Measurements from ENCODE around the gene STX8.

STX8 gene

DNA sequence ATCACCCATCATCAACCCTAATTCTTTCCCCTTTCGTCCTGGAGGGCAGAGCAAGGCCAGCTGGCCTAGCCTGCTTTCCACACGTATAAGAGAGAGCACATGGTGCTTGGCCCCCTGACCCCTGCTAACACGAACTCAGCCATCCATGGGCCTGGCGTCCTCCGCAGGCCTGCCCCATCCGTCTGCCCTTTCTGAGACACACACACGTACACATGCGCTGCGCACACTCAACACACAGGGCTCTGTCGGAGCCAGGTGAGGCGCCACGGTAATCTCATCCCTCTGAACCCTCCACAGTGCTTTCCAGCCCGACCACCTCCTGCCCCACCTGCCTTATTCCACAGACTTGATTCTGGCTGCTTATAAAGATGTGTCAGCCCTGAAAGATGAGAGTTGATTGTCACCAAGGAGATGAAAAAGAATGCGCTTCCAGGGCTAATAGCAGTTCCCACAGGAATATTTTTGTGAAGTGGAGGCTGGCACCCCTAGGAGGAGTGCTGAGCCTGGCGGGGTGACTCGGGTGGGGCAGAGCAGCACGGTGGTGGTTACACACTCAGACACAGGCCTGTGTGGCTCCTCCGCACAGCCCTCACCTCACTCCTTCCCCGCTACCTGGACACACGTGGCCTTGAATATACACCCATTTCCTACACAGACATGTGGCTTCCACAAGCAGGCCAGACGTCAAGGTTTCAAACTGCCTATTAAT lies 326.2 kb downstream of the STX8 start:
- no peak for DNase-seq (ENCODE audit: low read depth)
- TF ChIP-seq, protein P1, sequence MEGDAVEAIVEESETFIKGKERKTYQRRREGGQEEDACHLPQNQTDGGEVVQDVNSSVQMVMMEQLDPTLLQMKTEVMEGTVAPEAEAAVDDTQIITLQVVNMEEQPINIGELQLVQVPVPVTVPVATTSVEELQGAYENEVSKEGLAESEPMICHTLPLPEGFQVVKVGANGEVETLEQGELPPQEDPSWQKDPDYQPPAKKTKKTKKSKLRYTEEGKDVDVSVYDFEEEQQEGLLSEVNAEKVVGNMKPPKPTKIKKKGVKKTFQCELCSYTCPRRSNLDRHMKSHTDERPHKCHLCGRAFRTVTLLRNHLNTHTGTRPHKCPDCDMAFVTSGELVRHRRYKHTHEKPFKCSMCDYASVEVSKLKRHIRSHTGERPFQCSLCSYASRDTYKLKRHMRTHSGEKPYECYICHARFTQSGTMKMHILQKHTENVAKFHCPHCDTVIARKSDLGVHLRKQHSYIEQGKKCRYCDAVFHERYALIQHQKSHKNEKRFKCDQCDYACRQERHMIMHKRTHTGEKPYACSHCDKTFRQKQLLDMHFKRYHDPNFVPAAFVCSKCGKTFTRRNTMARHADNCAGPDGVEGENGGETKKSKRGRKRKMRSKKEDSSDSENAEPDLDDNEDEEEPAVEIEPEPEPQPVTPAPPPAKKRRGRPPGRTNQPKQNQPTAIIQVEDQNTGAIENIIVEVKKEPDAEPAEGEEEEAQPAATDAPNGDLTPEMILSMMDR (IDR thresholded peaks at IDR 0.05; ENCODE audit: insufficient read depth, low read depth, low read length, missing control alignments): no peak
- H3K4me3 ChIP-seq (ENCODE audit: low read length): no peak overlapping the region

DNA sequence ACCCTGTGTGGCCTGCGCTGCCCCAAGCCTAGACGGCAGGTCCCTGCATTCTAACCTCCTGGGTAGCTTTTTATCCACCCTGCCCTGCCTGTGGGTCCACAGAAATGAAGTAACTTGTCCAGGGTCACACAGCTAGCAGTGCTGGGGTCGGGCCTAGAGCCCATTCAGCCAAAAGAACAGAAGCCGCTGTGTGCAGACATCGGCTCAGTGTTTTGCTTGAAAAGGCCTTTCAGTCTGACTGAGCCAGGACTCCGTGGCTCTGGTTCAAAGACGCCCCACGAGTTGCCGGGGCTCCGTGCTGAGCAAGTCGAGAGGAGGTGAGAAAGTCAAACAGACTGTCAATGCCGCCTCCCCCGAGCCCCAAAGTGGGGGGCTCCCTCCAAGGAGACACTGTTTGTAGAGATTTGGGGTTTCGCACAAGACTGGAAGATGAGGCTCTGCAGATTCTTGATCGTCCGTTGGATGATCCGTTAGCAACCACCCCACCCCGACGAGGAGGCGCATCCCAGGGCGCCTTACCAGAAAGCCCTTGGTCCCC lies 328.1 kb downstream of the STX8 start:
- no peak for DNase-seq (ENCODE audit: low read depth)
- TF ChIP-seq, protein P1 (IDR thresholded peaks at IDR 0.05; ENCODE audit: insufficient read depth, low read depth, low read length, missing control alignments): no peak
- no peak overlapping the region for H3K4me3 ChIP-seq (ENCODE audit: low read length)

DNA sequence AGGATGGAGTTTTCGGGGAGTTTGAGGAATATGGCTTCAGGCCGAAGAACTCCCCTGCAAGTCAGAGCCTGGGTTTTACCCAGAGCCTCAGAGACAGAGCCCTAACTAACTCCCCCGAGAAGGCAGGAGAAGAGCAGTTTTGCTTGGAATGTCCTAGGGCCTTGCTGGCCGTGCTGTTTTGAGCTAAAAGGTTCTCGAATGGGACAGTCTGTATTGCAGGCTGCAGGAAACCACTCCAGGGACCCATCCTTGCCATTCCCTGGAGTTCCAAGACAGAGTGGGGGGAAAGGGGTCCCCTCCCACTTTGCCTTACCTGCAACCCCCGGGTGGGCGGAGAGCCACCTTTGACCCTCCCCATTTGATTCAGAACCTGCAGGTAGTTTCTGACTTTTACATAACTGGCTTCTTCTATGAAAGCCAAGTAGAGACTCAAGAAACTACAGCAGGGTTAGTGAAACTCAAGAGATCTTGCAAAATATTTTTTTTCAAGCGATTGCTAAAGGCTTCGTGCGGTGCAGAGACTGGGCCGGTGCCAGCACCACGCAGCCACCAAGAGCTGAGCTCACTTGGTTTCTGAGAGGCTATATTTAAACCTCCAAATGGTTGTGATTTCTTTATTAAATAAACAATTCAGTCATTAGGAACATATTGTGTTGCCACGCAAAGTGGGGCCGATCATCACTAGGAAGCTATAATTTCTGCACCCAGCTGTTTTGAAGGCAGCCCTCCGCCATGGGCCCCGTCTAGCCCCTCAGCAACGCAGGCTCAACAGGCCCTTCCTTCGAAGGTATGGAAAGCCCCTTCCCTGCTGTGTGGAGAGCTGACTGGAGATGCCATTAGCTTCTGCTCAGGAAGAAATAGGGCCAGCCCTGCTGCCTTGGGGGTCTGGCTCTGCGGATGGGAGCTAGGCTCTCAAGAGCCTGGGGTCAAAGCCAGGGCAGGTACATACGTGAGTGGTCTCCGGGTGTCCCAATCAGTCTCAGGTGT lies 331.3 kb downstream of the STX8 start:
- no peak overlapping the region for H3K4me3 ChIP-seq (ENCODE audit: low read length)
- DNase-seq (ENCODE audit: low read depth): no peak
- TF ChIP-seq, protein P1 (IDR thresholded peaks at IDR 0.05; ENCODE audit: insufficient read depth, low read depth, low read length, missing control alignments): no peak

DNA sequence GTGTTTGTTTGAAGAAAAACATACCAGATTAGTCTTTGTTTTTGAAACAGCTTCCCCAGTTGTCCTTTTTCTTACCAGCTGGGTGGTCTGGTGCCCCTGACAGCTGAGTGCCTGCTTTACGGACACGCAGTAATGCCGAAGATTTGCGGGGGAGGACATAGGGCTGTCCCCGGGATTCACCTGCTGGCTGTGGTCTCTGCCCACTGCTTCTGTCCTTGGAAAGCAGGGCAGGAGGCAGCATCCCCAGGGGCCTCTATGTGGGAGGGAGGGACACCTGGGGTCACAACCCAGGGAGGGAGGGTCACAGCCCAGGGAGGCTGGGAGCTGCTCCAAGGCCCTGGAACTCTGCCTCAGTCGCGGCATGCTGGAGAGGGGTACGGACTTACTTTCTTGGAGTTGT lies 332.6 kb downstream of the STX8 start:
- TF ChIP-seq, protein P1 (IDR thresholded peaks at IDR 0.05; ENCODE audit: insufficient read depth, low read depth, low read length, missing control alignments): no peak
- DNase-seq (ENCODE audit: low read depth): no peak
- H3K4me3 ChIP-seq (ENCODE audit: low read length): no peak overlapping the region

DNA sequence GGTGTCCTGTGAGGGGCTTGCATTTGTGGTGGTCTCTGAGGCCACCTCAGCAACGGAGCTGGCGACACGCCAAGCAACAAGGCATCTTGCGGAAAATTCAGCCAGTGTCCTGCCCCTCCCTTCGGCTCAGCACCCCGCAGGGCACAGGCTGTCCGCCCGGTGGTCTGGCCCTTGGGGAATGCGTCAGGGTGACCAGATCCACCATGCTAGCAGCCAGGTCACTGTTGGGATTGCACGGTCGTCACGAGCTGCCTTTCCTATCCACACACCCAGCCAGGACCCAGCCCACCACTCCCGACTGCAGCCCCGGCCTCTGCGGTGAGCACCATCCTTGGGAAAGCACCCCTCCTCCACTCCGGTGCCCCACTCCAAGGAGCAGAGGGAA lies 333.1 kb downstream of the STX8 start:
- TF ChIP-seq, protein P1 (IDR thresholded peaks at IDR 0.05; ENCODE audit: insufficient read depth, low read depth, low read length, missing control alignments): no peak
- no peak overlapping the region for H3K4me3 ChIP-seq (ENCODE audit: low read length)
- no peak for DNase-seq (ENCODE audit: low read depth)

DNA sequence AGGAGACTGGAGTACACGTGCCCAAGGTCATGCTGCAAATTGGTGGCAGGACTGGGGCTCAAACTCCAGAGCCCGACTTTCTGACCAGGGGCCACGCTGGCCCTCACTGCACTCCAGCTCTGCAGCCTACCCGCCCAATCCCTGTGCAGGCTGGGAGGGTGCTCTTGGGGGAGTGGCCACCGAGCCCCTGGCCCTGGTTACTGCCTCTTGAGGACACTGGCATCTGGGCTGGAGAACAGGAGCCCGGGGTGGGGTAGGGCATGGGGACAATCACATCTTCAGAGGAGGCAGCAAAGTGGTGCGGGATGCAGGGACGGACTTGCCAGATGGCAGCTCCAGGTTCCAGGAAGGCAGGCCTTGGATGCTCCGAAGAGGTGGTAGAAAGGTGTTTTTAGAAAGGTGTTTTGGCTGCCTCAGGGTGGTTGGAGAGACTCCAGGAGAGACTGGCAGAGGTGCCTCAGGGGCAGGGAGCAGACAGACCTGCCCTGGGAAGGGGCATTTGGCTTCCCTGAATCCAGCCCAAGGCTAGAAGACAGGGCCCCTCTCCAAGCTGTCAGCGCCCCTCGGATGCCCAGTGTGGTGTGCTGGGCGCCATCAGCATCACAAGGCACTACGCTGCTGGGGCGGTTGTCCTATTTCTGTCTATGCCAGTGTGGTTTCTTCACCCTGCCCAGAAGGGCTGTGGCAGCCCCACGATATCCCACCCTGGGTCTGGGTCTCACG lies 333.7 kb downstream of the STX8 start:
- TF ChIP-seq, protein P1 (IDR thresholded peaks at IDR 0.05; ENCODE audit: insufficient read depth, low read depth, low read length, missing control alignments): no peak
- no peak overlapping the region for H3K4me3 ChIP-seq (ENCODE audit: low read length)
- no peak for DNase-seq (ENCODE audit: low read depth)
